Neuronal stem cell (in vitro differentiated cells): ENCODE results near the gene ZSWIM6.

ENCODE experiments used
- DNase-seq: peaks from one replicate; pipeline ENCODE4 v3.0.0-alpha.2; 2013; ENCODE audit warnings: low spot score
- H2AFZ ChIP-seq: one replicate; pipeline ENCODE4 v1.6.1; 2013; ENCODE audit warnings: mild to moderate bottlenecking, low read length, inconsistent platforms
- H2AK5ac ChIP-seq: 2 replicates; pipeline ENCODE4 v1.6.1; 2013; ENCODE audit warnings: low read depth, mild to moderate bottlenecking, inconsistent platforms, low read length, moderate library complexity, mixed read lengths
- H2BK120ac ChIP-seq: 2 replicates; pipeline ENCODE4 v1.6.1; 2013; ENCODE audit warnings: low read depth, mild to moderate bottlenecking, inconsistent platforms, low read length, moderate library complexity, mixed read lengths
- H2BK12ac ChIP-seq: one replicate; pipeline ENCODE4 v1.6.1; 2013; ENCODE audit warnings: low read length, inconsistent platforms
- H2BK15ac ChIP-seq: 2 replicates; pipeline ENCODE4 v1.6.1; 2013; ENCODE audit warnings: mild to moderate bottlenecking, low read length, inconsistent platforms, mixed read lengths
- H2BK5ac ChIP-seq: one replicate; pipeline ENCODE4 v1.6.1; 2013; ENCODE audit warnings: inconsistent platforms, mild to moderate bottlenecking, low read length, moderate library complexity
- H3K14ac ChIP-seq: one replicate; pipeline ENCODE4 v1.6.1; 2013; ENCODE audit warnings: low read length, inconsistent platforms
- H3K18ac ChIP-seq: 2 replicates; pipeline ENCODE4 v1.6.1; 2013; ENCODE audit warnings: low read length, inconsistent platforms
- H3K23ac ChIP-seq: 2 replicates; pipeline ENCODE4 v1.6.1; 2013; ENCODE audit warnings: low read depth, mild to moderate bottlenecking, mixed read lengths, low read length, inconsistent platforms; ENCODE audit not compliant: poor library complexity
- H3K27ac ChIP-seq: replicated peaks from 3 replicates; pipeline ENCODE4 v1.5.1; 2013; ENCODE audit warnings: low read length, inconsistent platforms
- H3K27me3 ChIP-seq, 3 experiments: 2 replicates each; pipeline ENCODE4 v1.6.1; 2013; ENCODE audit warnings: low read length in 3 of 3, mild to moderate bottlenecking in 2 of 3, inconsistent platforms in 1 of 3, low read depth in 1 of 3, mixed read lengths in 1 of 3, moderate library complexity in 1 of 3; ENCODE audit not compliant: control insufficient read depth in 3 of 3, insufficient read depth in 3 of 3
- H3K36me3 ChIP-seq, 2 donors: replicated peaks in 1 of 2; 2 replicates each; pipeline ENCODE4 v1.6.1; 2013; ENCODE audit warnings: low read length in 2 of 2; ENCODE audit not compliant: control insufficient read depth in 2 of 2, insufficient read depth in 2 of 2
- H3K4ac ChIP-seq: 2 replicates; pipeline ENCODE4 v1.6.1; 2013; ENCODE audit warnings: inconsistent platforms, mild to moderate bottlenecking, low read length, moderate library complexity
- H3K4me1 ChIP-seq, 2 donors: 1 replicate in 1 of 2; 2 replicates in 1 of 2; pipeline ENCODE4 v1.6.1; 2013; ENCODE audit warnings: low read length in 2 of 2, low read depth in 1 of 2; ENCODE audit not compliant: control insufficient read depth in 2 of 2, insufficient read depth in 1 of 2
- H3K4me2 ChIP-seq: one replicate; pipeline ENCODE4 v1.6.1; 2013; ENCODE audit warnings: mild to moderate bottlenecking, low read length, inconsistent platforms; ENCODE audit not compliant: insufficient read depth, poor library complexity, severe bottlenecking
- H3K4me3 ChIP-seq, 2 donors: 2 replicates each; pipeline ENCODE4 v1.5.1; 2013; ENCODE audit warnings: low read length in 2 of 2, mild to moderate bottlenecking in 2 of 2, inconsistent platforms in 1 of 2, moderate library complexity in 1 of 2
- H3K79me1 ChIP-seq: one replicate; pipeline ENCODE4 v1.6.1; 2013; ENCODE audit warnings: low read depth, mild to moderate bottlenecking, inconsistent platforms, low read length, moderate library complexity
- H3K9ac ChIP-seq: one replicate; pipeline ENCODE4 v1.6.1; 2013; ENCODE audit warnings: mild to moderate bottlenecking, low read depth, low read length, inconsistent platforms; ENCODE audit not compliant: poor library complexity
- H3K9me3 ChIP-seq, 2 donors: replicated peaks in 1 of 2; 2 replicates each; pipeline versions ENCODE3 to v1.6.1; 2013; ENCODE audit warnings: low read length in 2 of 2, mild to moderate bottlenecking in 2 of 2, inconsistent platforms in 1 of 2, low read depth in 1 of 2, mixed read lengths in 1 of 2, moderate library complexity in 1 of 2; ENCODE audit not compliant: control insufficient read depth in 2 of 2, insufficient read depth in 1 of 2
- H4K8ac ChIP-seq: one replicate; pipeline ENCODE4 v1.6.1; 2013; ENCODE audit warnings: low read depth, mild to moderate bottlenecking, inconsistent platforms, low read length, moderate library complexity
- H4K91ac ChIP-seq: one replicate; pipeline ENCODE4 v1.6.1; 2013; ENCODE audit warnings: low read length, low read depth, mild to moderate bottlenecking, inconsistent platforms; ENCODE audit not compliant: poor library complexity
- WGBS, 2 donors: extraction: QIAGEN DNeasy Blood & Tissue Kit; methylation state at CpG; one replicate each; pipeline ENCODE4 v1.1.7; 2013; ENCODE audit warnings: missing lambda C conversion rate in 2 of 2, mixed read lengths in 1 of 2; ENCODE audit not compliant: insufficient read length in 2 of 2, insufficient replicate concordance in 1 of 2; ENCODE audit errors: extremely low coverage in 2 of 2; 5-methylcytosine and 5-hydroxymethylcytosine counted together

Gene ZSWIM6

GRCh38 chr5:61440086-61440485, 108.0 kb downstream of the ZSWIM6 start:
- no peak for DNase-seq
- H3K9ac ChIP-seq, result no peak overlapping the region
- no peak overlapping the region for H3K27ac ChIP-seq
- peaks cover 4 to 43% of the 10 kb centered on the region in 2 donors for H3K36me3 ChIP-seq
- peaks cover 16 to 42% of the 10 kb centered on the region in 2 donors for H3K9me3 ChIP-seq
- no peak overlapping the region for H3K14ac ChIP-seq
- H2BK120ac ChIP-seq, result no peak overlapping the region
- no peak overlapping the region for H2BK5ac ChIP-seq
- no peak overlapping the region for H2AK5ac ChIP-seq
- H3K27me3 ChIP-seq, result no peaks in the 10 kb centered on the region
- H4K8ac ChIP-seq, result no peak overlapping the region
- no peak overlapping the region for H3K4me2 ChIP-seq
- no peak overlapping the region for H3K4ac ChIP-seq
- no peak overlapping the region for H3K18ac ChIP-seq
- no peak overlapping the region for H4K91ac ChIP-seq
- H2AFZ ChIP-seq, result no peak overlapping the region
- H3K79me1 ChIP-seq, result peaks cover 4% of the 10 kb centered on the region
- H2BK12ac ChIP-seq, result no peak overlapping the region
- no peak overlapping the region for H2BK15ac ChIP-seq
- 100% methylated on average over 2 of the region's 3 CpGs; no CpG with 5 or more reads in 1 of the 2 donors for WGBS, 2 donors
- H3K23ac ChIP-seq, result no peak overlapping the region
- H3K4me1 ChIP-seq, result no peaks in the 10 kb centered on the region
- no peak overlapping the region for H3K4me3 ChIP-seq

GRCh38 chr5:61440596-61440995, 108.5 kb downstream of the ZSWIM6 start:
- Histone ChIP-seq H2AK5ac (no peak overlapping the region), H4K8ac (no peak overlapping the region), H3K4ac (no peak overlapping the region), H3K4me3 (no peak overlapping the region), H3K27me3 (no peaks in the 10 kb centered on the region), H3K9ac (no peak overlapping the region), H3K23ac (no peak overlapping the region), H2BK12ac (no peak overlapping the region), H3K79me1 (peaks cover 4% of the 10 kb centered on the region), H4K91ac (no peak overlapping the region), H3K14ac (no peak overlapping the region), H3K4me1 (no peaks in the 10 kb centered on the region), H3K36me3 (peaks cover 4 to 48% of the 10 kb centered on the region in 2 donors), H3K4me2 (no peak overlapping the region), H3K18ac (no peak overlapping the region), H3K27ac (no peak overlapping the region), H2AFZ (no peak overlapping the region), H2BK120ac (no peak overlapping the region), H2BK5ac (no peak overlapping the region), H3K9me3 (peaks cover 16 to 43% of the 10 kb centered on the region in 2 donors), H2BK15ac (no peak overlapping the region)
- no peak for DNase-seq
- no CpG with 5 or more reads among the region's 3 CpGs for WGBS, 2 donors

GRCh38 chr5:61441742-61442141, 109.7 kb downstream of the ZSWIM6 start:
- Histone ChIP-seq H2BK15ac (no peak overlapping the region), H3K23ac (no peak overlapping the region), H3K14ac (no peak overlapping the region), H3K18ac (no peak overlapping the region), H3K4me3 (no peak overlapping the region), H3K36me3 (peaks cover 4 to 51% of the 10 kb centered on the region in 2 donors), H3K4me2 (no peak overlapping the region), H3K4me1 (no peaks in the 10 kb centered on the region), H2AK5ac (no peak overlapping the region), H4K8ac (no peak overlapping the region), H4K91ac (no peak overlapping the region), H2BK5ac (no peak overlapping the region), H3K27me3 (no peaks in the 10 kb centered on the region), H3K79me1 (peaks cover 4% of the 10 kb centered on the region), H3K9ac (no peak overlapping the region), H2BK12ac (no peak overlapping the region), H2AFZ (no peak overlapping the region), H2BK120ac (no peak overlapping the region), H3K4ac (no peak overlapping the region), H3K9me3 (peaks cover 16 to 54% of the 10 kb centered on the region in 2 donors), H3K27ac (no peak overlapping the region)
- no peak for DNase-seq
- WGBS, 2 donors, result 100% methylated on average over 1 of the region's 4 CpGs; no CpG with 5 or more reads in 1 of the 2 donors

- Histone ChIP-seq H2BK5ac (no peak overlapping the region), H3K27me3 (no peaks in the 10 kb centered on the region), H4K91ac (no peak overlapping the region), H3K4ac (no peak overlapping the region), H2BK12ac (no peak overlapping the region), H3K4me2 (no peak overlapping the region), H3K36me3 (peaks cover under 1 to 40% of the 10 kb centered on the region in 2 donors), H2BK120ac (no peak overlapping the region), H3K14ac (no peak overlapping the region), H3K9ac (no peak overlapping the region), H3K23ac (no peak overlapping the region), H2AK5ac (no peak overlapping the region), H4K8ac (no peak overlapping the region), H3K18ac (no peak overlapping the region), H2AFZ (no peak overlapping the region), H3K4me1 (peaks cover 0 to 5% of the 10 kb centered on the region in 2 donors), H3K4me3 (no peak overlapping the region), H3K9me3 (peaks cover 3 to 50% of the 10 kb centered on the region in 2 donors), H3K27ac (no peak overlapping the region), H3K79me1 (peaks cover 4% of the 10 kb centered on the region), H2BK15ac (no peak overlapping the region)
- no CpG with 5 or more reads among the region's 2 CpGs for WGBS, 2 donors
- DNase-seq, result no peak
Measured at GRCh38 chr5:61447780-61448495, 115.9 kb downstream of the ZSWIM6 start.
